Measurements from ENCODE around the gene MERTK. TPM values are rescaled to one million over a fixed set of nuclear protein-coding genes. Genes with fewer than 3 reads are reported as not detected.
"Not testable (repeated sequence)": the region's sequence is repeated elsewhere in the genome, so short reads cannot be mapped to it uniquely, and the experiment has no call there.

Gene MERTK
- total RNA-seq, 1 experiment from 2014 or later = 39.2 TPM

- H3K36me3 ChIP-seq (ENCODE audit: control insufficient read depth, insufficient read depth, low read length); POLR2A ChIA-PET; CTCF ChIA-PET; H3K4me3 ChIP-seq (ENCODE audit: low read depth, low read length); intact Hi-C loops (cut with micrococcal nuclease; ENCODE audit: unreplicated experiment); BruUV-seq (replicated peaks); H3K4me3 Mint-ChIP-seq (ENCODE audit: unreplicated experiment); H3K27me3 ChIP-seq (replicated peaks; ENCODE audit: control insufficient read depth, insufficient read depth, low read length); H3K27me3 Mint-ChIP-seq (ENCODE audit: insufficient read depth, unreplicated experiment); H3K36me3 Mint-ChIP-seq (ENCODE audit: insufficient read depth, unreplicated experiment): not testable (repeated sequence)
- peak; percentile 80 to 83 for DNase-seq
- peaks cover 15% of the 10 kb centered on the region for H3K9me3 ChIP-seq
- Mint-ChIP-seq H3K4me1 (ENCODE audit: low read depth, unreplicated experiment) (peaks cover 28% of the 10 kb centered on the region), H3K9me3 (ENCODE audit: unreplicated experiment) (peaks cover 30% of the 10 kb centered on the region), H3K27ac (ENCODE audit: unreplicated experiment) (peak overlapping the region; percentile 27)
- H3K4me1 ChIP-seq = peaks cover 19% of the 10 kb centered on the region
Observed at GRCh38 chr2:112041460-112041859, 143.1 kb downstream of the MERTK start.

GRCh38 chr2:112045446-112046014 is 147.1 kb downstream of the MERTK start:
- no peaks in the 10 kb centered on the region for H3K27me3 ChIP-seq (replicated peaks; ENCODE audit: control insufficient read depth, insufficient read depth, low read length)
- H3K4me1 ChIP-seq = peaks cover 36% of the 10 kb centered on the region
- ChIA-PET CTCF (interaction anchor here (1.1 kb wide), 1 partner anchor 148 kb away, joined by 3 read pairs; no protein-coding TSS in a partner anchor), POLR2A (no interaction called here)
- peaks cover 38% of the 10 kb centered on the region for H3K4me1 Mint-ChIP-seq (ENCODE audit: low read depth, unreplicated experiment)
- no peak overlapping the region for H3K4me3 Mint-ChIP-seq (ENCODE audit: unreplicated experiment)
- H3K4me3 ChIP-seq (ENCODE audit: low read depth, low read length) = no peak overlapping the region
- peak overlapping the region; percentile 18 for H3K27ac Mint-ChIP-seq (ENCODE audit: unreplicated experiment)
- intact Hi-C loops (cut with micrococcal nuclease; ENCODE audit: unreplicated experiment) = no loop called here
- BruUV-seq (replicated peaks) = no TSS peak
- DNase-seq = no peak
- peaks cover 5% of the 10 kb centered on the region for H3K36me3 Mint-ChIP-seq (ENCODE audit: insufficient read depth, unreplicated experiment)
- H3K9me3 ChIP-seq = peaks cover 15% of the 10 kb centered on the region
- no peak for TF ChIP-seq CTCF (IDR thresholded peaks at IDR 0.05; ENCODE audit: insufficient read depth in 1 of 2, low read depth in 1 of 2, low read length in 1 of 2, severe bottlenecking in 1 of 2, unreplicated experiment in 1 of 2)
- H3K36me3 ChIP-seq (ENCODE audit: control insufficient read depth, insufficient read depth, low read length) = no peaks in the 10 kb centered on the region
- H3K9me3 Mint-ChIP-seq (ENCODE audit: unreplicated experiment) = peaks cover 21% of the 10 kb centered on the region
- no peaks in the 10 kb centered on the region for H3K27me3 Mint-ChIP-seq (ENCODE audit: insufficient read depth, unreplicated experiment)

- CTCF ChIA-PET = no interaction called here
- no peak overlapping the region for H3K4me3 ChIP-seq (ENCODE audit: low read depth, low read length)
- TF ChIP-seq CTCF (IDR thresholded peaks at IDR 0.05; ENCODE audit: insufficient read depth in 1 of 2, low read depth in 1 of 2, low read length in 1 of 2, severe bottlenecking in 1 of 2, unreplicated experiment in 1 of 2) = no peak
- BruUV-seq (replicated peaks) = no TSS peak
- no peaks in the 10 kb centered on the region for H3K27me3 ChIP-seq (replicated peaks; ENCODE audit: control insufficient read depth, insufficient read depth, low read length)
- Mint-ChIP-seq H3K9me3 (ENCODE audit: unreplicated experiment) (peaks cover 21% of the 10 kb centered on the region), H3K36me3 (ENCODE audit: insufficient read depth, unreplicated experiment) (peaks cover 5% of the 10 kb centered on the region), H3K4me1 (ENCODE audit: low read depth, unreplicated experiment) (peaks cover 31% of the 10 kb centered on the region), H3K27me3 (ENCODE audit: insufficient read depth, unreplicated experiment) (no peaks in the 10 kb centered on the region), H3K4me3 (ENCODE audit: unreplicated experiment) (no peak overlapping the region), H3K27ac (ENCODE audit: unreplicated experiment) (no peak overlapping the region)
- POLR2A ChIA-PET = no interaction called here
- peaks cover 15% of the 10 kb centered on the region for H3K9me3 ChIP-seq
- no peak for DNase-seq
- intact Hi-C loops (cut with micrococcal nuclease; ENCODE audit: unreplicated experiment) = no loop called here
- no peaks in the 10 kb centered on the region for H3K36me3 ChIP-seq (ENCODE audit: control insufficient read depth, insufficient read depth, low read length)
- H3K4me1 ChIP-seq = peaks cover 29% of the 10 kb centered on the region
Observed at GRCh38 chr2:112046231-112046630, 147.8 kb downstream of the MERTK start.

Data from Caco-2 (cell line).